ENCODE data around the gene ARID1B. TPM values are rescaled to one million over a fixed set of nuclear protein-coding genes. Genes with fewer than 3 reads are reported as not detected.

The ARID1B gene
- total RNA-seq, 1 donor from 2014 or later = 78.1 TPM

DNA sequence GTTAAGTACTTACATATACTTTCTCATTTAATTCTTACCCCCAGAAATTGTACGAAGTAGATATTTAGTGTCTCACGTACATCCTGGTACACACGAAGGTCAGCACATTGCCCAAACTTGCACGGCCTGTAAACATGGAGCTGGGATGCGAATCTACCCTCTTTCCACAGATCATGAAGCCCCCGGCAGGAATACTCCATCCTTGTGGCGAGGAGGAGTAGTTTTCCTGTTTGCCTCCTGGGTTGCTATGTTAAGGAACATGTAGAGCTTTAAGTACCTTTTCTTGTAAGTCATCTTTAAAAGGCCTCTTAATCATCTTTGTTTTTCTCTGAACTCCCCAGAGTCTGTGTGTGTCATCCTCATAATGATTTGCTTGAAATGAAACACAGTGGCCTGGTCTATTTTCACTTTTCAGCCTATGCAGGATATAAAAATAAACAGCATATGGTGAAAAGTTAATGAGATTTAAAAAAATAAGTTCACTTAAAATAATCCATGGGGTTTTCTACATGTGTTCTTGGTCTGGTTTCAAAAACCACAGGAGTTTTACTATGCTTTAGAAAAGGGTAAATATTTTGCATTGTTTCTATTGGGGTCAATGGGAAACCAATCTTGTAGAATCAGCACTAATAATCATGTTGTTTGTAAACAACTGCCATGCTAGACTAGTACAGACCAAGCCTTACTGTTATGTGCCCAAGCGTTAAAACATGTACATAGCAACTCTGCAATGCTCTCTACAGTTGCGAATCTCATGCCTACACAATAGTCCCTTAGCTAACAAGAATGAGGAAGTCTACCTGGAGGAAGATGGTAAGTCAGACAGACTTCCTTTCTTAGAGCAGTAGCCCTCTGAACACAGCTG, 9.3 kb upstream of the ARID1B start:
- Mint-ChIP-seq H3K36me3 (ENCODE audit: unreplicated experiment) (no peaks in the 10 kb centered on the region), H3K27me3 (ENCODE audit: unreplicated experiment) (peaks cover 2% of the 10 kb centered on the region), H3K4me3 (ENCODE audit: unreplicated experiment) (no peak overlapping the region), H3K4me1 (ENCODE audit: unreplicated experiment) (peaks cover 3% of the 10 kb centered on the region), H3K9me3 (ENCODE audit: unreplicated experiment) (no peaks in the 10 kb centered on the region), H3K27ac (ENCODE audit: unreplicated experiment) (no peak overlapping the region)
- no peak for DNase-seq (ENCODE audit: extremely low spot score, unreplicated experiment)
- TF ChIP-seq, protein P1, sequence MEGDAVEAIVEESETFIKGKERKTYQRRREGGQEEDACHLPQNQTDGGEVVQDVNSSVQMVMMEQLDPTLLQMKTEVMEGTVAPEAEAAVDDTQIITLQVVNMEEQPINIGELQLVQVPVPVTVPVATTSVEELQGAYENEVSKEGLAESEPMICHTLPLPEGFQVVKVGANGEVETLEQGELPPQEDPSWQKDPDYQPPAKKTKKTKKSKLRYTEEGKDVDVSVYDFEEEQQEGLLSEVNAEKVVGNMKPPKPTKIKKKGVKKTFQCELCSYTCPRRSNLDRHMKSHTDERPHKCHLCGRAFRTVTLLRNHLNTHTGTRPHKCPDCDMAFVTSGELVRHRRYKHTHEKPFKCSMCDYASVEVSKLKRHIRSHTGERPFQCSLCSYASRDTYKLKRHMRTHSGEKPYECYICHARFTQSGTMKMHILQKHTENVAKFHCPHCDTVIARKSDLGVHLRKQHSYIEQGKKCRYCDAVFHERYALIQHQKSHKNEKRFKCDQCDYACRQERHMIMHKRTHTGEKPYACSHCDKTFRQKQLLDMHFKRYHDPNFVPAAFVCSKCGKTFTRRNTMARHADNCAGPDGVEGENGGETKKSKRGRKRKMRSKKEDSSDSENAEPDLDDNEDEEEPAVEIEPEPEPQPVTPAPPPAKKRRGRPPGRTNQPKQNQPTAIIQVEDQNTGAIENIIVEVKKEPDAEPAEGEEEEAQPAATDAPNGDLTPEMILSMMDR (IDR thresholded peaks at IDR 0.05) = no peak

DNA sequence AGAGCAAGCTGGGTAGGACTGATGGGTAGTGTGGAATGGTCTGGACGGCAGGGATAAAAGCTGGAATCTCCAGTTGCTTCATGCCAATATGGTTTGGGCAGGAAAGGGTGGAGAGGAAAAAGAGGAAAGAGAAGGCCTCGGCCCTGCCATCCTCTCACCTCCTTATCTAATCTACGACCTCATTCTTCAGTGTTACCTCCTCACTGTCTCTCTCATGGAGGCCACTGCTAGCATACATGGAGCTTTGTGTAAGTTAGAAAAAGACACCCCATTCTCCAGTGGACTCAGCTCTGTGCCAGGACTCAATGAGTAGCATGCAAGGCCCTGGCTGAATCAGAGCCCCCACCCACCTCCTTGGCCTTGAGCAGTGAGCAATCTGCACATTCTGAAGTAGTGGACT, 6.1 kb upstream of the ARID1B start:
- no peaks in the 10 kb centered on the region for H3K9me3 Mint-ChIP-seq (ENCODE audit: unreplicated experiment)
- H3K27me3 Mint-ChIP-seq (ENCODE audit: unreplicated experiment) = peaks cover 2% of the 10 kb centered on the region
- no peak for DNase-seq (ENCODE audit: extremely low spot score, unreplicated experiment)
- H3K27ac Mint-ChIP-seq (ENCODE audit: unreplicated experiment) = no peak overlapping the region
- H3K4me1 Mint-ChIP-seq (ENCODE audit: unreplicated experiment) = peaks cover 30% of the 10 kb centered on the region
- TF ChIP-seq, protein P1 (IDR thresholded peaks at IDR 0.05) = no peak
- H3K36me3 Mint-ChIP-seq (ENCODE audit: unreplicated experiment) = no peaks in the 10 kb centered on the region
- H3K4me3 Mint-ChIP-seq (ENCODE audit: unreplicated experiment) = no peak overlapping the region

DNA sequence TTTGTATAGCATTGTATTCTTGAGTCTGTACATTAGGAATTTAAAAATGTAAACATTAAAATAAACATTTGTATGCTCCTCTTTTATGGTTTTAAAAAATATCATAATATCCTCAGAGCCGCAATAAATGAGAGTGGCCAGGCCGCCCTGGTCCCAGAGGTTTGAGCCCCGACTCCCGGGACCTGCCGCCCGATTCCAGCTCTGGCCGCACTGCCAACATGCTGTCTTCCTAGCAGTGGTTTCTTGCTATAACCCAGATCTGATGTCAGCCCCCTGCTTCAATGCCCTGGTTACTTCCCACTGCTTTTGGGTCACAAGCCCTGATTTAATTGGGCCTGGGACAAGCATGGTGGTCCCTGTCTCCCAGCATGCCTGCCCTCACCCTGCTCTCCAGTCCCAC, 5.4 kb upstream of the ARID1B start:
- Mint-ChIP-seq H3K36me3 (ENCODE audit: unreplicated experiment) (no peaks in the 10 kb centered on the region), H3K27me3 (ENCODE audit: unreplicated experiment) (no peaks in the 10 kb centered on the region), H3K9me3 (ENCODE audit: unreplicated experiment) (no peaks in the 10 kb centered on the region), H3K4me1 (ENCODE audit: unreplicated experiment) (peaks cover 36% of the 10 kb centered on the region), H3K27ac (ENCODE audit: unreplicated experiment) (no peak overlapping the region), H3K4me3 (ENCODE audit: unreplicated experiment) (no peak overlapping the region)
- TF ChIP-seq, protein P1 (IDR thresholded peaks at IDR 0.05) = no peak
- no peak for DNase-seq (ENCODE audit: extremely low spot score, unreplicated experiment)

DNA sequence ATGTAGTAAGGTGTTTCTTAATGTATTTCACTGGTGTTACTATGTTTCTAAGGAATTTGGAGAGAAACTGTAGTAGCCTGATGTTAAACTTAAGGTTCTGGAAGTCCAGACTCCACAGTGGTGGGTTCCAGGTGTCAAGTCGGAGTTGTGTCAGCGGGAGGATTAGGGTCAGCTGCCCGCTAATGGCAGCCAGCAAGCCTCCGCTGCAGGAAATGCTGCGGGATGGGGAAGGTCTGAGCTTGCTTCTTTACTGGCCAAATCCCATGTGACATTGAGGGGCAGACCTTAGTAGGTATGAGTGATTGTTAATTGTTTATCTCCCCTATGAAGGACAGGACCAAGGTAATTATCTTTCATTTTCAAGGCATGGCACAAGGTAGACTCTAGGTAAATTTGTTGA, 3.7 kb upstream of the ARID1B start:
- peaks cover 33% of the 10 kb centered on the region for H3K4me1 Mint-ChIP-seq (ENCODE audit: unreplicated experiment)
- no peaks in the 10 kb centered on the region for H3K9me3 Mint-ChIP-seq (ENCODE audit: unreplicated experiment)
- no peak overlapping the region for H3K4me3 Mint-ChIP-seq (ENCODE audit: unreplicated experiment)
- no peak for DNase-seq (ENCODE audit: extremely low spot score, unreplicated experiment)
- no peak overlapping the region for H3K27ac Mint-ChIP-seq (ENCODE audit: unreplicated experiment)
- no peaks in the 10 kb centered on the region for H3K27me3 Mint-ChIP-seq (ENCODE audit: unreplicated experiment)
- H3K36me3 Mint-ChIP-seq (ENCODE audit: unreplicated experiment) = no peaks in the 10 kb centered on the region
- TF ChIP-seq, protein P1 (IDR thresholded peaks at IDR 0.05) = no peak

DNA sequence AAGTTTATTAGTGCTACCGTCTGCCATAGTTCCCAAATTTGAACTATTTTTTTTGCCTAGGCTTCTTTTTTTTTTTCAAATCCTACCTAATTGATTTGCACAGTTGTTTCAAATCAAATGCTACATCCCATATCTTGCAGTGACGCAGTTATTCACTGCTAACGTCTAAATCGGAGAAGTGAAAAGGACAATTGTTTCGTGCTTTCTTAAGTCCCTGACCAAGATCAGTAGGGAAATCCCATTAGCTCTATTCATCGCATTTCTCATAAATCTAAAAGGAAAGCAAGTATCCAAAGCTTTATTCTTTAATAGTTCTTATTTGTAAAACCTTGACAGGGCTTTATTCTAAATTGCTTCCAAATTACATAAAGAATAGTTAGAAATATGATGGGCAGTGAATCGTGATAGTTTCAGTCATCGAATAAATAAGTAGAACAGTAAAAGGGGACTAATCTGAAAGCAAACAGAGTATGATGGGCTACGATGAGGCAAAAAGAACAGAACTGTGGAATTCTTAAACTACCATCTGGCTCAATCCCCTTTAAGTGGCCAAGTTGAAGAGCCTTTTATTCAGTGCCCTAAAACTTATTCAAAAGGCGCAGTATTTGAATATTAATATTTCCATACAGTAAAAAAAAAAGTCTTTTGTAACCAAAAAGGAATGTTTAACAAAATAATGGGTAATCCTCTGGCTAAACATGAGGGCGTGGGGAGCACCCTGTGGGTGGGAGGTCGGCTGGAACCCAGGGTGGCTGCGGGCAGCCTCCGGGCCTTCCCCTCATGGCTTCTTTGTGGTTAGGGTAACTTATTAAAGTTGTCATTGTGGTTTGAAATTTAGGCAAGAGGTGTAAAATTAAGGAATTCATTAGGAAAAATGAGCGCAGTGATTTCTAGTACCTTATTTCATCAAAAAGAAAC, 3.0 kb upstream of the ARID1B start:
- Mint-ChIP-seq H3K4me3 (ENCODE audit: unreplicated experiment) (peak overlapping the region; percentile 50), H3K27me3 (ENCODE audit: unreplicated experiment) (no peaks in the 10 kb centered on the region), H3K36me3 (ENCODE audit: unreplicated experiment) (no peaks in the 10 kb centered on the region), H3K9me3 (ENCODE audit: unreplicated experiment) (no peaks in the 10 kb centered on the region), H3K4me1 (ENCODE audit: unreplicated experiment) (peaks cover 33% of the 10 kb centered on the region), H3K27ac (ENCODE audit: unreplicated experiment) (peak overlapping the region; percentile 82)
- TF ChIP-seq, protein P1 (IDR thresholded peaks at IDR 0.05) = no peak
- no peak for DNase-seq (ENCODE audit: extremely low spot score, unreplicated experiment)

Measured in osteocyte (in vitro differentiated cells).